Psoas muscle (tissue), 8 donors: Measurements from ENCODE around the gene PPDPF. TPM values are rescaled to one million over a fixed set of nuclear protein-coding genes. Genes with fewer than 3 reads are reported as not detected.

Experiments used
- ATAC-seq, 4 donors: fragments of 200-7000 bp; cut with Tn5 transposase; one replicate each; pipeline ENCODE4 v1.9.1; 2020; ENCODE audit warnings: moderate library complexity in 3 of 4, mild to moderate bottlenecking in 2 of 4
- DNase-seq, 2 donors: peaks; one replicate each; pipeline ENCODE4 v3.0.0-alpha.2; 2020
- H3K27ac ChIP-seq: fragments of 200-600 bp; one replicate; pipeline ENCODE4 v1.8.0; 2022
- H3K27me3 ChIP-seq, 3 donors: fragments of 200-600 bp in 1 of 3; one replicate each; pipeline versions ENCODE4 v1.6.1 to v1.8.0; 2013 to 2022; ENCODE audit warnings: low read length in 2 of 3, mild to moderate bottlenecking in 2 of 3, moderate library complexity in 1 of 3; ENCODE audit not compliant: insufficient read depth in 3 of 3
- H3K36me3 ChIP-seq, 2 donors: fragments of 200-600 bp in 1 of 2; one replicate each; pipeline versions ENCODE4 v1.6.1 to v1.8.0; 2013 to 2022; ENCODE audit warnings: low read depth in 1 of 2, mild to moderate bottlenecking in 1 of 2, moderate library complexity in 1 of 2; ENCODE audit not compliant: insufficient read depth in 1 of 2
- H3K4me1 ChIP-seq: fragments of 200-600 bp; one replicate; pipeline ENCODE4 v1.8.0; 2022
- H3K4me3 ChIP-seq: fragments of 200-600 bp; one replicate; pipeline ENCODE4 v1.8.0; 2022; ENCODE audit warnings: mild to moderate bottlenecking
- H3K9me3 ChIP-seq: fragments of 200-600 bp; one replicate; pipeline ENCODE4 v1.8.0; 2022
- CTCF ChIP-seq: fragments of 200-600 bp; IDR thresholded peaks from one replicate; pipeline ENCODE4 v1.8.0; 2022; ENCODE audit warnings: antibody characterized with exemption
- WGBS, 3 donors: extraction: QIAGEN DNeasy Blood & Tissue Kit; methylation state at CpG; one replicate each; pipeline versions ENCODE4 v1.1.6 to v1.1.7; 2013; 5-methylcytosine and 5-hydroxymethylcytosine counted together
- intact Hi-C, 2 donors: fragments of 100-400 bp; cut with DNase I; formaldehyde crosslinking; loops; one replicate each; pipeline versions ENCODE4 v1.11.0 to v1.14.2; 2022
- polyA plus RNA-seq, 3 donors: library from polyadenylated mRNA; stranded (reverse); fragments of 200-250 nt; gene quantifications; one replicate each; pipeline ENCODE4 v1.2.3, GENCODE V29; 2013
- total RNA-seq, 4 donors: library from RNA; stranded (reverse); fragmentation: NEBNext Ultra II Directional in 2 of 4; extraction: Animal tissue kit (Norgen Biotek cat#: 25700) in 2 of 4; gene quantifications; one replicate each; pipeline versions ENCODE4 v1.2.1 to v1.2.4, GENCODE V29; 2021 to 2023
- donor health status: healthy with polysubstance abuse.
- donor health status: DM: no; HTN: no; CAD: no; lungs with moderate emphysema.
- donor health status: Bipolar disorder and iron deficiency.
- donor health status: healthy.
- donor health status: DM: yes; HTN: yes; CAD: no.
- donor health status: DM: no; HTN: no; CAD: no.
- donor health status: DM: no; HTN: no; CAD: no.
- donor health status: DM: yes; HTN: yes; CAD: no.

Gene PPDPF
- total and polyA plus RNA-seq, 7 donors = 130 to 198 (median 153) TPM

DNA sequence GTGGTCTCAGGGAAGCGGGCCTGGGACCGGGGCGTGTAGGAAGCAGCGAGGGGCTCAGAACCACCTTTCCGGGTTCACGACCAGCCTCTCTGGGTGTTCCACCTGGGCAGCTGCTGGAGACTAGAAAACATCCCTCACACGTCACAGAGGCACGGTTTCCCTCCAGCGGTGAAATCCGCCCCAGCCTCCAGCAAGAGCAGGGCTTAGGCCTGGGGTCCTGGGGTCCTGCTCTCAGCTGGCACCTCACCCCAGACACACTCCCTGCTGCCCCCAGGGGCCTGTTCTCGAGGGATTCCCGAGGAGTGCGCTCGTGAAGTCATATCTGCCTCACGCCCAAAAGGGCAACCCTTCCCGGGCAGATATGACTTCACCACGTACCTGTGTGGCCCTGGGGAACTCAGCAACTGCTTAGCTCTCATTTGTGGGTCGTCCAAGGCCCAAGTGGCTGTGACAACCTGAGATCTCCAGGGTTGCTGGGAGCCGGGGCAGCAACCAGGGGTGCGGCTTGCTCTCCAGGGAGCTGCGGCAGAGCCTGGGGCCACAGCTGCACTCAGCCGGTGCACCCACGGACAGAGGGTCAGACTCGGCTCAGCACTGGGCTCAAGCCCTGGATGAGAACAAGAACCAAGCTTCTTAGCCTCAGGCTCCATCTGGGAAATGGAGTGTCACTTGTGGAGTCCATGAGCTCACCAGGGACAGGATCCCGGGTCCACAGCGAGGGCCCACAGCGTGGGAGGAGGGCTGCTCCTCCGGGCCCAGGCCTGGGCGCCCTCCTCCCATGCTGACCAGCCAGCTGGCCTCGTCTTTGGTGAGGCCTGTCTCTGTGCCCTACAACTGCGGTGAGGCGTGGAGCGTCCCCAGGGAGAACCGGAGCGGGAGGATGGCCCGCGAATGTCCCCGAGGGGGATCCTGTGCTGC, 34.1 kb downstream of the PPDPF start:
- H3K27ac ChIP-seq = no peak overlapping the region
- H3K4me1 ChIP-seq = no peaks in the 10 kb centered on the region
- peaks cover 0 to 3% of the 10 kb centered on the region in 2 donors for H3K36me3 ChIP-seq
- H3K9me3 ChIP-seq = no peaks in the 10 kb centered on the region
- peak overlapping the region; percentile 67 for H3K4me3 ChIP-seq
- DNase-seq = no peak
- peaks cover 0 to 53% (median 17%) of the 10 kb centered on the region in 3 donors for H3K27me3 ChIP-seq
- intact Hi-C loops = no loop called here
- ATAC-seq = no peak
- 64 to 83% (median 72%) methylated on average over 31 to 38 of the region's 38 CpGs for WGBS, 3 donors
- TF ChIP-seq CTCF = no peak

GRCh38 chr20:63555661-63556381, 35.3 kb downstream of the PPDPF start:
- Histone ChIP-seq H3K9me3 (no peaks in the 10 kb centered on the region), H3K4me3 (no peak overlapping the region), H3K36me3 (peaks cover 0 to 10% of the 10 kb centered on the region in 2 donors), H3K27ac (no peak overlapping the region), H3K4me1 (no peaks in the 10 kb centered on the region), H3K27me3 (peaks cover 0 to 42% (median 13%) of the 10 kb centered on the region in 3 donors)
- DNase-seq (no peak), ATAC-seq (no peak)
- no peak for TF ChIP-seq CTCF
- 85 to 90% (median 88%) methylated on average over 45 of the region's 45 CpGs for WGBS, 3 donors
- intact Hi-C loops = no loop called here

GRCh38 chr20:63556873-63557478, 36.4 kb downstream of the PPDPF start:
- WGBS, 3 donors = 61 to 64% (median 63%) methylated on average over 23 of the region's 23 CpGs
- H3K4me3 ChIP-seq = no peak overlapping the region
- H3K27me3 ChIP-seq = peaks cover 0 to 34% (median 8%) of the 10 kb centered on the region in 3 donors
- H3K27ac ChIP-seq = no peak overlapping the region
- H3K9me3 ChIP-seq = no peaks in the 10 kb centered on the region
- no peak for ATAC-seq
- intact Hi-C loops = no loop called here
- TF ChIP-seq CTCF = no peak
- DNase-seq = no peak
- H3K36me3 ChIP-seq = peaks cover 0 to 11% of the 10 kb centered on the region in 2 donors
- H3K4me1 ChIP-seq = no peaks in the 10 kb centered on the region

- no peak for DNase-seq
- Histone ChIP-seq H3K4me1 (no peaks in the 10 kb centered on the region), H3K36me3 (peaks cover 0 to 12% of the 10 kb centered on the region in 2 donors), H3K27me3 (peaks cover 0 to 29% (median 6%) of the 10 kb centered on the region in 3 donors), H3K4me3 (no peak overlapping the region), H3K27ac (no peak overlapping the region), H3K9me3 (no peaks in the 10 kb centered on the region)
- no peak for ATAC-seq
- 84 to 92% (median 90%) methylated on average over 15 to 19 of the region's 19 CpGs for WGBS, 3 donors
- no peak for TF ChIP-seq CTCF
- intact Hi-C loops = no loop called here
Observed at GRCh38 chr20:63557481-63557891, 36.9 kb downstream of the PPDPF start.
